OCI-LY1 (cell line): Measurements from ENCODE around the gene CFAP52.

Experiments used
- CTCF ChIP-seq: fragments of 200-600 bp; sonication (generic), shearing (Covaris generic); IDR thresholded peaks from 2 replicates; pipeline ENCODE4 v1.5.1; 2017; ENCODE audit warnings: mild to moderate bottlenecking, antibody characterized with exemption, low read length, moderate library complexity, mixed read lengths
- EZH2 ChIP-seq: fragments of 200-600 bp; sonication (generic), shearing (Covaris generic); IDR thresholded peaks from 2 replicates; pipeline ENCODE4 v1.8.0; 2017; ENCODE audit warnings: borderline replicate concordance, mixed run types, mild to moderate bottlenecking, antibody characterized with exemption, low read length, moderate library complexity, mixed read lengths

- no peak for TF ChIP-seq CTCF
- no peak for TF ChIP-seq EZH2
Measured at GRCh38 chr17:9676820-9677310, 100.4 kb downstream of the CFAP52 start.
